Retinal pigment epithelial cell (primary cell): Measurements from ENCODE around the gene RASGRP2.

Source experiments
- DNase-seq: peaks from one replicate; pipeline ENCODE4 v3.0.0-alpha.2; 2010; ENCODE audit warnings: low read depth
- H3K4me3 ChIP-seq: 2 replicates; pipeline ENCODE4 v1.5.1; 2011; ENCODE audit warnings: mild to moderate bottlenecking, low read length, control low read depth, moderate library complexity
- CTCF ChIP-seq: conservative IDR thresholded peaks from 2 replicates; pipeline ENCODE4 v1.5.1; 2011; ENCODE audit warnings: low read depth, low read length, control low read depth, inconsistent platforms

The RASGRP2 gene

GRCh38 chr11:64735725-64736259 is 8.2 kb downstream of the RASGRP2 start:
- no peak for TF ChIP-seq CTCF
- no peak for DNase-seq
- H3K4me3 ChIP-seq: no peak overlapping the region

- no peak overlapping the region for H3K4me3 ChIP-seq
- TF ChIP-seq CTCF: no peak
- DNase-seq: no peak
These were observed 8.9 kb downstream of the RASGRP2 start for GRCh38 chr11:64734811-64735724.

- TF ChIP-seq CTCF: no peak
- DNase-seq: no peak
- no peak overlapping the region for H3K4me3 ChIP-seq
These were observed 12.3 kb downstream of the RASGRP2 start for GRCh38 chr11:64731601-64732000.

- TF ChIP-seq CTCF: no peak
- H3K4me3 ChIP-seq: no peak overlapping the region
- DNase-seq: no peak
These were observed 14.0 kb downstream of the RASGRP2 start for GRCh38 chr11:64729851-64730382.

GRCh38 chr11:64728757-64729365 is 15.1 kb downstream of the RASGRP2 start:
- TF ChIP-seq CTCF: no peak
- DNase-seq: no peak

GRCh38 chr11:64726867-64727530 is 16.9 kb downstream of the RASGRP2 start:
- no peak overlapping the region for H3K4me3 ChIP-seq
- no peak for TF ChIP-seq CTCF
- no peak for DNase-seq

More at GRCh38 chr11:64728757-64729365, 15.1 kb downstream of the RASGRP2 start:
- no peak overlapping the region for H3K4me3 ChIP-seq
